VCaP (cell line): ENCODE measurements around the gene ZNRD2.

Source experiments
- H3K27ac ChIP-seq: fragments of 450-650 bp; 2 replicates; pipeline ENCODE4 v1.5.1; 2017
- TF ChIP-seq, protein P1 (sequence below): fragments of 450-650 bp; conservative IDR thresholded peaks from 2 replicates; pipeline ENCODE4 v1.5.1; 2017; ENCODE audit warnings: mild to moderate bottlenecking, moderate library complexity

ZNRD2 gene

GRCh38 chr11:65584723-65585171 lies 14.5 kb downstream of the ZNRD2 start:
- H3K27ac ChIP-seq = no peak overlapping the region
- TF ChIP-seq, protein P1, sequence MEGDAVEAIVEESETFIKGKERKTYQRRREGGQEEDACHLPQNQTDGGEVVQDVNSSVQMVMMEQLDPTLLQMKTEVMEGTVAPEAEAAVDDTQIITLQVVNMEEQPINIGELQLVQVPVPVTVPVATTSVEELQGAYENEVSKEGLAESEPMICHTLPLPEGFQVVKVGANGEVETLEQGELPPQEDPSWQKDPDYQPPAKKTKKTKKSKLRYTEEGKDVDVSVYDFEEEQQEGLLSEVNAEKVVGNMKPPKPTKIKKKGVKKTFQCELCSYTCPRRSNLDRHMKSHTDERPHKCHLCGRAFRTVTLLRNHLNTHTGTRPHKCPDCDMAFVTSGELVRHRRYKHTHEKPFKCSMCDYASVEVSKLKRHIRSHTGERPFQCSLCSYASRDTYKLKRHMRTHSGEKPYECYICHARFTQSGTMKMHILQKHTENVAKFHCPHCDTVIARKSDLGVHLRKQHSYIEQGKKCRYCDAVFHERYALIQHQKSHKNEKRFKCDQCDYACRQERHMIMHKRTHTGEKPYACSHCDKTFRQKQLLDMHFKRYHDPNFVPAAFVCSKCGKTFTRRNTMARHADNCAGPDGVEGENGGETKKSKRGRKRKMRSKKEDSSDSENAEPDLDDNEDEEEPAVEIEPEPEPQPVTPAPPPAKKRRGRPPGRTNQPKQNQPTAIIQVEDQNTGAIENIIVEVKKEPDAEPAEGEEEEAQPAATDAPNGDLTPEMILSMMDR = no peak

- H3K27ac ChIP-seq = no peak overlapping the region
- TF ChIP-seq, protein P1 = no peak
Measured at GRCh38 chr11:65585396-65586246, 15.3 kb downstream of the ZNRD2 start.

DNA sequence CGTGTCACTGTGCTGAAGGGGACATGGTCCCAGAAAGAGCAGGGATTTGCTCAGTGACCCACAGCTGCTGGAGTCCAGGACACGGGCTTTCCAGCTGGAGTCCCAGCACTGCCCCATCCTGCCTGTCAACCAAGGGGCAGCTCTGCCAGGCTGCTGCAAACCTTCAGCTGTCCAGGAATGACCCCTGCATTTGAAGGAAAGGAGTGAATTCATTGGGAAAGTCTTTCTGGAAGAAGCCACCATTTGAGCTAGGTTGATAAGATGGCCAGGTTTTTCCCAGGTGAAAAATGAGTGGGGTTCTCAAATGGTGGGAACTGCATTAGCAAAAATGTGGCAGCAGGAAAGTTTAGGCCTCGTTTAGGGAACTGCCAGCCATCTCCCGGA lies 16.0 kb downstream of the ZNRD2 start:
- H3K27ac ChIP-seq = no peak overlapping the region
- TF ChIP-seq, protein P1 = no peak

DNA sequence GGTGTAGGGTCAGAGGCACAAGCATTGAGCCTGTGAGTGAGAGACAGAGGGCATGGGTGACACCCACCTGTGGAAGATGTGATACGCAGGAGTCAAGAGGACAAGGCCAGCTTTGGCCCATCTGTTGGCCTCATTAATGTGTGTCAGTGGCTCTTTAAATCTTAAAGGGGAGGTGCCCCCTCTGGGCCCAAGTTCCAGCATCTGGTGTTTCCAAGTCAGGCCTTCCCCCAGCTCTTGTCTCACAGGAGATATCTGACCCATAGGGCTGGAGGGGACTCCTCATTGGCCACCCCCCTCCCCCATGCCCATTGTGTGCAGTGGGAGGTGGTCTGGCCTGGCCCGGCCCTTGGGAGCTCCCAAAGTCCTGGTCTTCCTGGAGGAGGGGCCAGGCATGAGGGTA lies 16.4 kb downstream of the ZNRD2 start:
- no peak overlapping the region for H3K27ac ChIP-seq
- TF ChIP-seq, protein P1 = no peak

DNA sequence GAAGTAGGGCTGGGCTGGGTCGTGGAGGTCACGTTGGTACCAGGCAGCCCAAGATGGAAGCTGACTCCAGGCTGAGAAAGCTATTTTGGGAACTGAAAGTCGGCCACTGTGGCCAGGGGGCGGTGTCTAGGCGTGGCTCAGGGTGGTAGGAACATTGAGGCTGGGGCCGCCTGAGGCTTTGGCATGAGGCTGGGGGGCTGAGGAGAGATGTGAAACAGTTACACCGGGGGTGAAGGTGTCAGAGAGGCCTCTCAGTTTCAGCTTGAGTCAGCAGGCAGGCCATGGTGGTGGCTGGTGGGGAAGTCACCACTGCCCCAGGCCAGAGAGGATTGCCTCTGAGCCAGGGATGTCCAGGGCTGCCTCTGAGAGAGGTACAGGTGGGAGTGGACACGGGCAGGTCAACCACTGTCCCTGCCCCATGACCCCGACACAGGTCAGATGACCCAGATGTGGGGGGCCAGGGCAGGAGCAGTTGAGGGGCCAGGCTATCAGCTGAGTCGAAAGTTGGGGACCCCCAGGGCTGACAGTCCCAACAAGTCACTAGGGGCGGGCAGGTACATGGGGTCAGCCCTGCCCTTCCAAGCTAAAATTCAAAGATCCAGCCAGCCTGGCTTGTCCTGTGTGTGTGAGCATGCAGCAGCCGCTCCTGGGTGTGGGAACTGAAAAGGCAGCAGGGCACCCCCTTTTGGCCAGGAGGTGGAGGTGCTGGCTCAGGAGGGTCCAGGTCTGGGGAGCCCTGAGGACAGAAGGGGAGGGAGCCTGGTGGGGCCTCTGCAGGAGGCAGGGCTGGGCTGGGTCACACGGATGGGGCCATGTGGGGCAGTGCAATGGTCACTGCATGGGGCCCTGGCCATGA lies 18.1 kb downstream of the ZNRD2 start:
- H3K27ac ChIP-seq = no peak overlapping the region; the same call in 1 of the 2 replicates
- TF ChIP-seq, protein P1 = peak; percentile 72

DNA sequence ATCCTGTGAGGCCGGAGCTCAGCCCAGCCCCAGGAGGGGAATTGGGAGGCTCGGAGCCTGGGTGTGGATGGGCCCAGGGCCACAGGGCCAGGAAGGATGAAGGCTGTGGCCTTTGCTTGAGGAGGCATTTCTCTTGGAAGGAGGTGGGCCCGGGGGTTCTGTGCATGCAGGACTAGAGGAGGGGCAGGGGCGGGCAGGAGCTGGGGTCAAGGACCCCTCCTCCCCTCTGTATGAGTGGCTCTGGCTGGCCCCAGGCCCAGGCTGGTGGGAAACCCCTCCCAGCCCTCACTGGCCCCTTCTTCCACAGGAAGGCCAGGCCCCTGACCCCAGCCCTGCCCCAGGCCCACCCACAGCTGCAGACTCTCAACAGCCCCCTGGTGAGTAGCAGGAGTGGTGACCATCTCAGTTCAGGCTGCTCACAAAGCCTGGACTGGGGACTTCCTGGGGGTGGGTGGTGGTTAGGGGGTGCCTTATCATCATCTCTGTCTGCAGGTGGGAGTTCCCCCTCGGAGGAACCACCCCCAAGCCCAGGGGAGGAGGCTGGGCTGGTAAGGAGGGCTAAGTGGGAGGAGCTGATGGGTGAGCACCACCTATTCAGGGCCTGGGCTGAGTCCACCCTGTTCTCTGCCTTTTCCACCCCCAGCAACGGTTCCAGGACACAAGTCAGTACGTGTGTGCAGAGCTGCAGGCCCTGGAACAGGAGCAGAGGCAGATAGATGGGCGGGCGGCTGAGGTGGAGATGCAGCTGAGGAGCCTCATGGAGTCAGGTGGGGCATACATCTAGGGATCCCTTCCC lies 19.4 kb downstream of the ZNRD2 start:
- TF ChIP-seq, protein P1 = no peak
- peak overlapping the region; percentile 27 for H3K27ac ChIP-seq
